Epithelial cell of alveolus of lung (primary cell): ENCODE data around the gene PFN4. TPM values are rescaled to one million over a fixed set of nuclear protein-coding genes. Genes with fewer than 3 reads are reported as not detected.

Experiments
- total RNA-seq: library from RNA; depleted of rRNA; stranded (reverse); fragments of >200 nt; gene quantifications from 2 replicates; pipeline ENCODE4 v1.2.1, GENCODE V29; 2015

The PFN4 gene
- 0.39 TPM in 1 of 2 replicates, not detected in the other for total RNA-seq

DNA sequence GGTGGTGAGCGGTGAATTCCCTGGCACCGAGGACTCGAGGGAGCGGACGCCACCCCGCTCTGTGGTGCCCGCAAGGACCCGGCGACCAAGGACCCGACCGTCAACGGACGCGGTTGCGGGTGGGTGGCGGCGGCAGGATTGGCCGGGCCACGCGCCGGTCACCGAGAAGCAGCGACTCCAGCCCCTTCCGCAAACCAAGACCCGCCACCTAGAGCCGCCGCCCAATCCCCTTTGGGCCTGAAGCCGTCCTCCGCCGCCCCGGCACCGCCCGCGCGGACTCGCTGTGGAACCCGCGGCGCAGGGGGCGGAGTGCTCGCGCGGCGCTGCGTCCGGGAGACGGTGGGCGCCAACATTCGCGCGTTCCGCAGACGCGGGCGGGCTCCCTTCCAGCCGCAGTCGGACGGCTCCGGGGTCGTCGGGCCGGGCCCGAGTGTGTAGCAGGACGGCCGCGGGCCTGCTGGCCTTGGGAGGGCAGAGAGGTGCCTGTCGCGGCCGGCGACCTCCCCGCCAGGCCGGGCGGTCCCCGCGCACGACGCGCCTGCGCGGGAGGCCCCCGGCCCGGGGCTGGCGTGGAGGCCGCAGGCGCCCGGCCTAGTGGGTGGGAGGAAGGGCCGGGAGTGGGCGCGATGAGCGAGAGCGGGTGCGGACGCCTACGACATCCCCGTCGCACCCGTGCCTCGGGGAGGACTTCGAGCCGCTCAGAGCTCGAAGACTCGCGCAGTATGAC lies at the start of gene PFN4, which contains the start of gene FAM228B:
Gene PFN4 (minus strand): TSS at position 140 of the 727 bp plus-strand sequence. CDS start 799 bp downstream, outside the sequence.
Gene FAM228B (plus strand): TSS at position 275 of the 727 bp plus-strand sequence. CDS start 893 bp downstream, outside the sequence.

GRCh38 chr2:24084386-24085199 lies 38.5 kb downstream of the PFN4 start, which contains the start of gene TP53I3:
Gene TP53I3, minus strand, starts transcription at chr2:24084834. Its CDS starts 508 bp downstream, at chr2:24084326.

DNA sequence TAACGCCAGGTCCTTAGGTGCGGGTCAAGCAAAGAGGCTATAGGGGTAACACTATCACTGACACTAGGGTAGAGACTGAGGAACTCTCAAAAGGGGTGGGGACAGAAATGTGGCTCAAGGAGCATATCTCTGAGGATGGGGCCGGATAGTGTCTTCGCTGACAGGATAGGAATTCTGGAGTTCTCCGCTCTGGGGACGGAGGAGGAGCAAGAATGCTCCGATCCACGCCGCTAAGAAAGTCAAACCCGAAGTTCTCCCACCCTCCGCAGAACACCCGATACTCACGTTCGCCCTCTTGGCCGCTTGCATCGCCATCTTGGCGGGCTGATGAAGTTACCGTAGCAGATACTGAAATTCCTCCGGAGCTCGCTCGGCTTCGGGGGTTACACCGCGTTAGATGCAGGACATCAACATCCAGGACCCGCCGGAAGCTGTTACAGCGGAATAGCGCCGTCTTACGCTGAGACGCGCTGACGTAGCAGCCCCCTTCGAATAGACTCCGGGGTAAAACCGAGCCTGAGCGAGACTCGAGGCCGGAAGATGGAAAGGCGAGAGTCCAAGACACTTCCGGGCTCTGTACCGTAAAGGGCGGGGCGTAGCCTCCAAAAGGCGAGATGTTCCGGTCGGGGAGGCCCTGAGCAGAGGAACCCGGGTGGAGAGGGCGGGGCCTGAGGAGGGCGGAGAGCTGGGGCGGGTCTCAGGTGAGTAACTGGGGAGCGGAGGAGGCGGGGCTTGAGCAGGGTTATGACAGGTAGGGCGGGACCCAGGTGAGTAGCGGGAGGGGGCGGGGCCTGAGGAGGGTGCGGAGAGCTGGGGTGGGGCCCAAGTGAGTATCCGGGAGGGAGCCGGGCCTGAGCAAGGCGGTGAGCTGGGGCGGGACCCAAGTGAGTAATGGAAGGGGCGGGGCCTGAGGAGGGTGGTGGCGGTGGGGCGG lies 47.0 kb downstream of the PFN4 start, which contains the start of gene SF3B6:
Gene SF3B6 (minus strand): TSS at position 412 of the 934 bp plus-strand sequence. CDS start 97 bp downstream, at position 315.

Other genes starting within 250 kb of the PFN4 start
- 3.0 and 15.6 TPM in 2 replicates for gene ATAD2B, start 196.2 kb downstream of the PFN4 start, total RNA-seq
- gene UBXN2A, start 182.9 kb downstream of the PFN4 start, total RNA-seq = 12.2 and 13.2 TPM in 2 replicates
- gene MFSD2B, start 113.2 kb downstream of the PFN4 start, total RNA-seq = 0.13 TPM in 1 of 2 replicates, not detected in the other
- gene WDCP, start 75.9 kb downstream of the PFN4 start, total RNA-seq = 7.5 and 11.3 TPM in 2 replicates
- gene FKBP1B, start 73.6 kb downstream of the PFN4 start, total RNA-seq = 15.5 and 20.7 TPM in 2 replicates
- 169 TPM in 2 replicates for gene SF3B6, start 47.0 kb downstream of the PFN4 start, total RNA-seq
- gene TP53I3, start 38.5 kb downstream of the PFN4 start, total RNA-seq = 54.9 and 77.7 TPM in 2 replicates
- 9.6 and 11.5 TPM in 2 replicates for gene FAM228B, start 135 bp upstream of the PFN4 start, total RNA-seq
- 0.08 and 0.39 TPM in 2 replicates for gene FAM228A, start 51.7 kb upstream of the PFN4 start, total RNA-seq
- gene ITSN2, start 237.2 kb upstream of the PFN4 start, total RNA-seq = 10.2 and 25.8 TPM in 2 replicates